Smooth muscle cell (in vitro differentiated cells): ENCODE results near the gene GAK. TPM values are rescaled to one million over a fixed set of nuclear protein-coding genes. Genes with fewer than 3 reads are reported as not detected.
"Not testable (repeated sequence)": the region's sequence is repeated elsewhere in the genome, so short reads cannot be mapped to it uniquely, and the experiment has no call there.

Experiments
- DNase-seq: peaks from one replicate; lab custom pipeline; 2025; ENCODE audit not compliant: unreplicated experiment; lab: John Stamatoyannopoulos, UW
- H2AFZ ChIP-seq: fragments of 200-600 bp; sonication (generic); 2 replicates; pipeline ENCODE4 v1.6.0; 2016; ENCODE audit warnings: antibody characterized with exemption, low read depth, mild to moderate bottlenecking
- H3F3A ChIP-seq: fragments of 200-600 bp; sonication (generic); 2 replicates; pipeline ENCODE4 v1.6.0; 2017; ENCODE audit warnings: antibody characterized with exemption, low read depth
- H3K27ac ChIP-seq: fragments of 200-600 bp; sonication (generic); 2 replicates; pipeline ENCODE4 v1.5.1; 2016; ENCODE audit warnings: low read depth, mild to moderate bottlenecking
- H3K27me3 ChIP-seq: fragments of 200-600 bp; sonication (generic); 2 replicates; pipeline ENCODE4 v1.6.1; 2016; ENCODE audit warnings: low read depth, mild to moderate bottlenecking
- H3K36me3 ChIP-seq: fragments of 200-600 bp; sonication (generic); 2 replicates; pipeline ENCODE4 v1.5.1; 2016; ENCODE audit warnings: low read depth
- H3K4me1 ChIP-seq: fragments of 200-600 bp; sonication (generic); 2 replicates; pipeline ENCODE4 v1.5.1; 2016; ENCODE audit warnings: low read depth
- H3K4me2 ChIP-seq: fragments of 200-600 bp; sonication (generic); 2 replicates; pipeline ENCODE4 v1.6.0; 2016; ENCODE audit warnings: mild to moderate bottlenecking
- H3K4me3 ChIP-seq: fragments of 200-600 bp; sonication (generic); 2 replicates; pipeline ENCODE4 v1.5.1; 2016; ENCODE audit warnings: mild to moderate bottlenecking
- H3K79me2 ChIP-seq: fragments of 200-600 bp; sonication (generic); 2 replicates; pipeline ENCODE4 v1.6.0; 2016; ENCODE audit warnings: low read depth, mild to moderate bottlenecking
- H3K9ac ChIP-seq: fragments of 200-600 bp; sonication (generic); 2 replicates; pipeline ENCODE4 v1.6.0; 2016; ENCODE audit warnings: low read depth
- H3K9me3 ChIP-seq: fragments of 200-600 bp; sonication (generic); replicated peaks from 2 replicates; pipeline ENCODE4 v1.5.1; 2016; ENCODE audit warnings: low read depth
- H4K20me1 ChIP-seq: fragments of 200-600 bp; sonication (generic); 2 replicates; pipeline ENCODE4 v1.6.0; 2016; ENCODE audit warnings: low read depth
- WGBS: methylation state at CpG from one replicate; pipeline ENCODE4 v1.1.7; 2016; ENCODE audit warnings: low lambda C conversion rate; 5-methylcytosine and 5-hydroxymethylcytosine counted together
- polyA plus RNA-seq: library from polyadenylated mRNA; unstranded; fragments of >200 nt; fragmentation: Nextera tagmentation; extraction: Ambion mirVana; gene quantifications from 2 replicates; pipeline ENCODE4 v1.2.1, GENCODE V29; 2016
- total RNA-seq: library from RNA; depleted of rRNA; stranded (reverse); fragments of >200 nt; gene quantifications from 2 replicates; pipeline ENCODE4 v1.2.3, GENCODE V29; 2014
- TF ChIP-seq, protein P1 (sequence below): fragments of 200-600 bp; sonication (generic); IDR thresholded peaks from 2 replicates; pipeline ENCODE4 v1.5.1; 2017; ENCODE audit warnings: borderline replicate concordance, mild to moderate bottlenecking, antibody characterized with exemption; ENCODE audit not compliant: insufficient read depth, poor library complexity, severe bottlenecking

Gene GAK
- total and polyA plus RNA-seq, 2 experiments from 2014 or later, result 56.2 to 85.4 TPM

DNA sequence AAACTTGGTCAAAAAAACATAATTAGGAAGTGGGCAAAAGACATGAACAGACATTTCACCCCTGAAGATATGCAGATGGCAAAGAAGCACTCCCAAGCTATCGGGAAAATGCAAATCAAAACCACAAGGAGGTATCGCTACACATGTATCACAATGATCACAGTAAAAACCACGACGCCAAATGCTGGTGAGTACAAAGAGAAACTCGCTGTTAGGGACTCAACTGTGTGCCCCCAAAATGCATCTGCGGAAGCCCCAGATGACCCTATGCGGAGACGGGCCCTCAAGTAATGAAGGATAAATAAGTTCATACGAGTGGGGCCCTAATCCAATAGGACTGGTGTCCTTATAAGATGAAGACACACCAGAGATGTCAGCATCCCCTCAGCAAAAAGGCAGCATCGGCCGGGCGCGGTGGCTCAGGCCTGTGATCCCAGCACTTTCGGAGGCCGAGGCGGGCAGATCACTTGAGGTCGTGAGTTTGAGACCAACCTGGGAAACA, 10.2 kb downstream of the GAK start:
- H3F3A ChIP-seq, result no peaks in the 10 kb centered on the region
- TF ChIP-seq, protein P1, sequence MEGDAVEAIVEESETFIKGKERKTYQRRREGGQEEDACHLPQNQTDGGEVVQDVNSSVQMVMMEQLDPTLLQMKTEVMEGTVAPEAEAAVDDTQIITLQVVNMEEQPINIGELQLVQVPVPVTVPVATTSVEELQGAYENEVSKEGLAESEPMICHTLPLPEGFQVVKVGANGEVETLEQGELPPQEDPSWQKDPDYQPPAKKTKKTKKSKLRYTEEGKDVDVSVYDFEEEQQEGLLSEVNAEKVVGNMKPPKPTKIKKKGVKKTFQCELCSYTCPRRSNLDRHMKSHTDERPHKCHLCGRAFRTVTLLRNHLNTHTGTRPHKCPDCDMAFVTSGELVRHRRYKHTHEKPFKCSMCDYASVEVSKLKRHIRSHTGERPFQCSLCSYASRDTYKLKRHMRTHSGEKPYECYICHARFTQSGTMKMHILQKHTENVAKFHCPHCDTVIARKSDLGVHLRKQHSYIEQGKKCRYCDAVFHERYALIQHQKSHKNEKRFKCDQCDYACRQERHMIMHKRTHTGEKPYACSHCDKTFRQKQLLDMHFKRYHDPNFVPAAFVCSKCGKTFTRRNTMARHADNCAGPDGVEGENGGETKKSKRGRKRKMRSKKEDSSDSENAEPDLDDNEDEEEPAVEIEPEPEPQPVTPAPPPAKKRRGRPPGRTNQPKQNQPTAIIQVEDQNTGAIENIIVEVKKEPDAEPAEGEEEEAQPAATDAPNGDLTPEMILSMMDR, result no peak
- H3K4me1 ChIP-seq, result no peaks in the 10 kb centered on the region
- H3K27me3 ChIP-seq, result no peaks in the 10 kb centered on the region
- no peaks in the 10 kb centered on the region for H3K36me3 ChIP-seq
- H3K79me2 ChIP-seq, result peaks cover 95% of the 10 kb centered on the region
- no peak overlapping the region for H3K27ac ChIP-seq
- H2AFZ ChIP-seq, result no peak overlapping the region
- peaks cover 96% of the 10 kb centered on the region for H4K20me1 ChIP-seq
- H3K9ac ChIP-seq, result no peak overlapping the region
- no peaks in the 10 kb centered on the region for H3K9me3 ChIP-seq
- DNase-seq, result no peak
- H3K4me3 ChIP-seq, result no peak overlapping the region
- WGBS, result 95% methylated on average over 17 of the region's 17 CpGs
- H3K4me2 ChIP-seq, result no peak overlapping the region

DNA sequence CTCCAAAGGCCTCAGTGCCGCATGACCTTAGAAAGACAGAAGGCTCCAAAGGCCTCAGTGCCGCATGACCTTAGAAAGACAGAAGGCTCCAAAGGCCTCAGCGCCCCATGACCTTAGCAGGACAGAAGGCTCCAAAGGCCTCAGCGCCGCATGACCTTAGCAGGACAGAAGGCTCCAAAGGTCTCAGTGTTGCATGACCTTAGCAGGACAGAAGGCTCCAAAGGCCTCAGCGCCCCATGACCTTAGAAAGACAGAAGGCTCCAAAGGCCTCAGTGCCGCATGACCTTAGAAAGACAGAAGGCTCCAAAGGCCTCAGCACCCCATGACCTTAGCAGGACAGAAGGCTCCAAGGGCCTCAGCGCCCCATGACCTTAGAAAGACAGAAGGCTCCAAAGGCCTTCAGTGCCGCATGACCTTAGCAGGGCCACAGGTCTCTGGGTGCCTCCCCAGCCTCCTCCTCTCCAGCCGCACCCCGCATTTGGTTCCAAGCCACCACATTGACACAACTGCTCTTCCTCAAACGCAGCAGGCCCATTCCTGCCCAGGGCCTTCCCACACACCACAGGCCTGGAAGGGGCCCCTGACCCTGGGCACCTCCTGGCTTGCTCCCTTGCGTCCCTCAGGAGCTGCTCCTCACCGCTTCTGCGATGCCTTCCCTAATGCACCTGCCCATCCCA, 13.0 kb downstream of the GAK start:
- not testable (repeated sequence) for H3K36me3 ChIP-seq, H3K9me3 ChIP-seq, DNase-seq, H3K27ac ChIP-seq, H3F3A ChIP-seq, H3K27me3 ChIP-seq, H3K4me3 ChIP-seq, H2AFZ ChIP-seq, H3K4me1 ChIP-seq, H3K9ac ChIP-seq, H3K4me2 ChIP-seq
- H3K79me2 ChIP-seq, result peaks cover 91% of the 10 kb centered on the region
- WGBS, result 97% methylated on average over 15 of the region's 15 CpGs
- peaks cover 97% of the 10 kb centered on the region for H4K20me1 ChIP-seq

DNA sequence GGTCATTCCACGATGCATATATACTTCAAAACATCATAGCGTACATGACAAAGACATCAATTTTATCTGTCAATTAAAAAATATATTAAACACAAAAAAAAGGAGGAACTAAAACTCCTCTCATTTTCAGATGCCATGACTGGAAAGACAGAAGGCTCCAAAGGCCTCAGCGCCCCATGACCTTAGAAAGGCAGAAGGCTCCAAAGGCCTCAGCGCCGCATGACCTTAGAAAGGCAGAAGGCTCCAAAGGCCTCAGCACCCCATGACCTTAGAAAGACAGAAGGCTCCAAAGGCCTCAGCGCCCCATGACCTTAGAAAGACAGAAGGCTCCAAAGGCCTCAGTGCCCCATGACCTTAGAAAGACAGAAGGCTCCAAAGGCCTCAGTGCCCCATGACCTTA, 13.5 kb downstream of the GAK start:
- H3K4me2 ChIP-seq, H3K36me3 ChIP-seq, H3K4me1 ChIP-seq, H3K9me3 ChIP-seq, H3K27me3 ChIP-seq, H3K9ac ChIP-seq, DNase-seq, H3K4me3 ChIP-seq, H2AFZ ChIP-seq, H3K27ac ChIP-seq, H3F3A ChIP-seq: not testable (repeated sequence)
- Histone ChIP-seq H4K20me1 (peaks cover 92% of the 10 kb centered on the region), H3K79me2 (peaks cover 85% of the 10 kb centered on the region)
- WGBS, result 95% methylated on average over 6 of the region's 6 CpGs

- H3K9me3 ChIP-seq, result no peaks in the 10 kb centered on the region
- H2AFZ ChIP-seq, result no peak overlapping the region
- H3F3A ChIP-seq, result no peaks in the 10 kb centered on the region
- H3K79me2 ChIP-seq, result peaks cover 79% of the 10 kb centered on the region
- H3K4me3 ChIP-seq, result no peak overlapping the region
- H3K4me2 ChIP-seq, result no peak overlapping the region
- no peak overlapping the region for H3K9ac ChIP-seq
- H3K27ac ChIP-seq, result no peak overlapping the region
- 100% methylated on average over 2 of the region's 2 CpGs for WGBS
- H4K20me1 ChIP-seq, result peaks cover 92% of the 10 kb centered on the region
- H3K27me3 ChIP-seq, result no peaks in the 10 kb centered on the region
- H3K4me1 ChIP-seq, result no peaks in the 10 kb centered on the region
- DNase-seq, result no peak
- TF ChIP-seq, protein P1, result no peak
- H3K36me3 ChIP-seq, result no peaks in the 10 kb centered on the region
These were observed 14.1 kb downstream of the GAK start for GRCh38 chr4:917992-918391.
